Kasumi-1 (cell line): ENCODE measurements around the gene BARX1.
"Not testable (repeated sequence)": the region's sequence is repeated elsewhere in the genome, so short reads cannot be mapped to it uniquely, and the experiment has no call there.

Source experiments
- DNase-seq, 2 experiments: peaks; one replicate each; lab custom pipeline; 2025; lab: John Stamatoyannopoulos, UW

The BARX1 gene

DNA sequence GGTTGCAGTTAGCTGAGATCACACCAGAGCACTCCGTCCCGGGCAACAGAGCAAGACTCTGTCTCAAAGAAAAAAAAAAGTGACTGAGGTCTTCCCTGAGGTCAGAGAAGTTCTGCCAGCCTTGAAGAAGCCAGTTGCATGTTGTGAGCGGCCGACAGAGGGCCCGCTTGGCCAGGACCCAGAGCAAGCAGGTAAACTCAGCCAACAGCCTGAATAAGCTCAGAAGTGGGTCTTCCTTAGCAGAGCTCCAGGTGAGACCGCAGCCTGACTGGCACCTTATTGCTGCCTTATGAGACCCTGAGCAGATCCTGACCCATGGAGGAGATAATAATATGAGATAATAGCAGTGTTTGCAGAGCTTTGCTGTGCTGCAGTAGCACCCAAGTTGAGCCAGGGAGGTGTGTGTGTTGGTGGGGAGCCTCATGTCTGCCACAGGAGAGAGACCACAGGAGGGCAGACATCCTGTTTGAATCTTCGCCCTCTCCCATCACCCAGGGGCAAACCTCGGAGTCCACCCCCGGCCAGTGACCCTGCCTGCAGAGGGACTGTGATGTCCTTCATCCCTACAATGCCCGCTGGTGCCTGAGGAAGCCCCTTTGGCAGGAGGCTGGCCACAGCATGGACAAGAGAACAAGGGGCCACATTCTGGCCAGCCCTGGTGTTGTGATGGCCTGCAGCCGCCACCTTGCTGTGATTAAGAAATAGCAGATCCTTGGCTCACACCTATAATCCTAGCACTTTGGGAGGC, 10.8 kb upstream of the BARX1 start:
- DNase-seq, result no peak

- DNase-seq, result no peak
Measured at GRCh38 chr9:93964685-93965084, 9.5 kb upstream of the BARX1 start.

GRCh38 chr9:93963969-93964368, 8.8 kb upstream of the BARX1 start:
- no peak for DNase-seq

- not testable (repeated sequence) for DNase-seq
Measured at GRCh38 chr9:93963489-93963888, 8.3 kb upstream of the BARX1 start.

DNA sequence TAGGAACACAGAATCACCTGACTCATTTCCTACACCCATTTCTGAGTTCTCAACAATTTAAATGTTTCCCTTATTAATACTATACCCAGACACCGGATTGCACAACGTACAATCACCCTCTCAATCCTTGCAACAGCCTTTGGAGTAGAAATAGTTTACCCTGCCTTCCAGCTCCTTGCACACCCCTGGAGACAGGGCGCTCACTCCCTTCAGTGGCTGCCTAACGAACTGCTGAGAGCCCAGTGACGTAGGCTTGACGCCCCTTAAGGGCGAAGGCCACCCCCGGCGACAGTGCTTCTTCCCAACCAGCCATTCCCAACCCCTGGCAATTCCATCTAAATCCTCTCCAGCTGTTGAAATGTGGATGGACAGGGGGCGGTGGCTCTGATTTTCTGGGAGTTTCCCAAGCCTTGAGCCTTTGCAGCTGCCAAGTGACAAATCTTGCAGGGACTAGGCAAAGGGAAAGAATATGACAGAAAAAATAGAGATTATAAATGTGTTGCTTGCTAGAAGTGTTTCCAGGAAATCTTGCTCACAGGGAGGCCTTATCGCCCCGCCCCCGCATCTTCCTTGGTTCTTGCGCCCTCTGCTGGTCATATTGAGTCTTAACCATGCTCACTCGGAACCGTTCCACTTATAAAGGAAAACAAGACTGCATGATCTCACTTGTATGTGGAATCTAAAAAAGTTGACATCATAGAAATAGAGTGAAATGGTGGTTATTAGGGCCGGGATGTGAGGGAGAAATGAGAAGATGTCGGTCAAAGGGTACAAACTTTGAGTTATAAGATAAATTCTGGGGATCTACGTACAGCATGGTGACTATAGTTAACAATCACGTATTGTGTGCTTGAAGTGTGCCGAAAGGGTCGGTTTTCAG, 7.6 kb upstream of the BARX1 start:
- DNase-seq, result peak; percentile 91 to 94

- no peak for DNase-seq
Measured at GRCh38 chr9:93962017-93962416, 6.9 kb upstream of the BARX1 start.

DNA sequence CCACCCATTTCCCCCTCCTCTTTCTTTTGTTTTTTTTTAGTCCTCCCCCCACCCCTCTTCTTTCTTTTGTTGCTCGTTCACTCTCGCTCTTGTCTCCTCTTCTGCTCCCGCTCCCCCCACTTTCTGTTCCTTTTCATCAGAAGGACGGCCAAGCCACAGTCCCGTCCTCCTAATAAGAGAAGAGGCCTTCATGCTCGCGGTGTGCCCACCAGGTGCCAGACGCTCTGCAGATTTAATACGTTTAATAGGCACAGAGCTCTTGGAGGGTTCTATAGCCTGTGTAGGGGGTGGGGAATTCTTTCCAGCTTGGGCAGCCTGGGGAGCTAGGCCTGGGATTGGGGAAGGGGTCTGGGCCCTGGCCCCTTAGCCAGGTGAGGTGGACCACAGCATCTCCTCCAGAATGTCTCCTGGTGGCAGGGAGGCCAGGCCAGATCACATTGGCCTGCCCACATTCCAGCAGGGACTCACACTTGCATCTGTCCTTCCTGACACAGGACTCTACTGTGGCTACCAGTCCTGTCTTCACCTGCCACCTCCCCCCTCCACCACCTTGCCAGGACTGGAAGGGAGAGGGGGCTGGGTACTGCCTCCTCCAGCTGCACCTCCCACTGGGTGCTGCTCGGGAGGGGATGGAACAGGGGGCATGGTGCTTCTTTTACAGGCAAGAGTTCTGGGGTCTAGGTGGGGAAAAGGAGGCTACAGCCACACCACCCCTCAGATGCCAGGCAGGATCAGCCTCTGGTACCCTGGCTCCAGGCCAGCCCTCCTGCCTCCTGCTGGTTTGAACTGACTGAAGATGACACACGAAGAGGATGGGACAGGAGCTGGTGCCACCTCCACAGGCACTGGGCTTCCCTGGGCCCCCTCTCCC, 6.1 kb upstream of the BARX1 start:
- no peak for DNase-seq

DNA sequence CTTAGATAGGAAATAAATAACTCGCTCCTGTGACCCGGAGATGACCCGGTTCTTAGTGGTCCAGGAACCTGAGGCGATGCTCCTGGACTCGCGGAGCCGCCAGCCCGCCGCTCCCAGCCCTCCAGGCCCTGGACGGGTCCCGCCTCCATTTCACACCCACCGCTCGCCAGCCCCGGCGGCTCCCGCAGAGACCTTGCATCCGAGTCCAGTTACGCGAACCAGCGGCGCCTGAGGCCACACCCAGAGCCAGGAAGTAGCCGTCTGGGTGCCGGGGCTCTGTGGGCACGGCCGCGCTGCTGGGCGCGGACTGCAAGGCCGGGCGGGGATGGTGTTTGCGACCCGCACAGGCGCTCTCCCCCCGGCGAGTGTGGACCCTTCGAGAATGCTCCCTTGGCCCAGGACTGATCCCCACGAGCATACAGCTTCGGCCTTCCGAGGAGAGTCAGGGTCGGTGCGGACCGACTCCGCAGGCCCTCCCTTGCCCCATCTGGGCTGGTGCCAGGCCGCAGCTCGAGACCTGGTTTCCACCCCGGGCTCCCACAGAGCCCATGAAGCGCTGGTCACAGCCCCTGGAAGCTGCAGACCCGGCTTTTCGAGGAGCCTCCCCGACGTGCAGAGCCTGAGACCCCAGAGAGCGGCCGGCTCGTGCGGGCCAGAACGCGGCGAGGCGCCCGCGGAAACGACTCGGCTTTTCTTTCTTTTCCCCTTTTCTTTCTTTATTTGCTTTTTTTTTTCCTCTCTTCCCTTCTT, 5.2 kb upstream of the BARX1 start:
- DNase-seq, result no peak

GRCh38 chr9:93959739-93960154, 4.6 kb upstream of the BARX1 start:
- DNase-seq, result no peak

DNA sequence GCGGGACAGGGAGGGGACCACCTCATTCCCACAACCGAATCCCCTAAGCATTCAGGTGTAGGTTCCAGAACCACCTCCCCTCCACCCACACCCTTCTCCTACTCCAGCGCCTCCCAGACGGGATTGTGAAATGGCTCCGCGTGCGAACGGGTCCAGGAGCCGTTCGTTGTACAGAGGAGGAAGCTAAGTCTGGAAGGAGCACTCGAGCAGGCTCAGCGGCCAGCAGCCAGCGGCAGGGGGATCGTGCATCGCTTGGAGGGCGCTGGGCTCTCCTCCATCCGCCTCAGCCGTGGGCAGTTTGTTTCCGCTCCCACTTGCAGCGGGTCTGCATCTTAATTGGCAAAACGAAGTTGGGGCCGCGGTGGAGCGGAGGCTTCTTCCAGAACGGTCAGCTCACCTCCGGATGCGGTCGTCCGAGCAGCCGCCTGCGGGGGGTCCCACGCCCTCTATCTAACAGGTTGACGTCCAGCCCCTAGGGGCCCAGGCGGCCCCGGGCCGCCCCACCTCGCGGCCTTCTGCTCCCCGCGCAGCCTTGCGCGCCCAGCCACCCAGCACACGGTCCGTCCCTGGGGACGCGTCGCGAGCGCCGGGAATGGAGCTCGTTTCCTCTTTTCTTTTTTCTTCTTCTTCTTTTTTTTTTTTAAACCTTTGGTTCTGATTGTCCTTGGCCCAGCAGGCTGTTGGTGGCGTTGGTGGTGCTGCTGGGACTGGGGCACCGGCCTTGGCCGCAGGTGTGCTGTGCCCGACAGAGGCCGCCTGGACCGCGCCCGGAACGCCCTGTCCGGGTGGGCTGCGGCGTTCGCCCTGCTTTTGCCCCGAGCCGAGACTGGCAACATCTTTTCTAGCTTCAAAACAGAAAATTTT, 3.9 kb upstream of the BARX1 start:
- peak; percentile 49 to 55 for DNase-seq

- peak in 1 of 2 experiments; percentile 6 for DNase-seq
Measured at GRCh38 chr9:93958121-93958818, 3.1 kb upstream of the BARX1 start.

DNA sequence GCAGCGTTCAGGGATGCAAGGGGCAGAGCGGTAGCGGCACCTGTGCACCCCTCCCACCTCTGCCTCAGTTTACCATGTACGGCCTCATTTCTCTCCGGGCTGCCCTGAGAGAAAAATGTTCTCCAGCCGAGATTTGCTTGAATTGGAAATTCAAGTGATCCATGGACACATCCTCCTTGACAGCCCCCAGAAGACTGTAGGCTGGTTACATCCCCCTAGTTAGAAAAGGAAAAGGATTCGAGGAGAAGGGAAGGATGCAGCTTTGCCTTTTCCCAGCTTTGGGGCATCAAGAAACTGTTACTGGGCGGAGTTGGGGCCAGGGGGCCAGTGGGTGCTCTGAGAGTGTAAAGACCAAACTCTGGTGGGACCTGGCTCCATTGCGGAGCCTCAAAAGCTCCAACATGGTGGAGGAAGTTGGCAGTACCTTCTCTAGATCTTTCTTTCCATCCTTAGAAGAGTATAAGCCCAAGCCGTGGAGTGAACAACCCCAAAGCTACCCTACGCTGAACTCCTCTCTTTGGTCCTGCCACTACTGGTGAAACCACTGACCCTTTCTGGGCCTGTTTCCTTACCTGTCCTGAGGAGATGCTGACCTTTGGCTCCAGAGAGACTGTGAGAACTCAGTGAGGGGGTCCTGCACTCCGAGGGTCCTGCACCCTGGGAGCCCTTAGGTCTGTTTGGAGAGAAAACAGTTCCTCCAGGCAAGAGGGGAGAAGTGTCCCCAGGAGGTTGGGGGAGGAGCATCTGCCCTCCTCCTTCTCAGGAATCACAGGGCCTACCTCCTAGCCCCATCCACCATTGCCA, 1.0 kb upstream of the BARX1 start:
- no peak for DNase-seq

GRCh38 chr9:93954434-93955061, 607 bp downstream of the BARX1 start:
- DNase-seq, result no peak

GRCh38 chr9:93953496-93954433, 1.4 kb downstream of the BARX1 start:
- DNase-seq, result no peak

DNA sequence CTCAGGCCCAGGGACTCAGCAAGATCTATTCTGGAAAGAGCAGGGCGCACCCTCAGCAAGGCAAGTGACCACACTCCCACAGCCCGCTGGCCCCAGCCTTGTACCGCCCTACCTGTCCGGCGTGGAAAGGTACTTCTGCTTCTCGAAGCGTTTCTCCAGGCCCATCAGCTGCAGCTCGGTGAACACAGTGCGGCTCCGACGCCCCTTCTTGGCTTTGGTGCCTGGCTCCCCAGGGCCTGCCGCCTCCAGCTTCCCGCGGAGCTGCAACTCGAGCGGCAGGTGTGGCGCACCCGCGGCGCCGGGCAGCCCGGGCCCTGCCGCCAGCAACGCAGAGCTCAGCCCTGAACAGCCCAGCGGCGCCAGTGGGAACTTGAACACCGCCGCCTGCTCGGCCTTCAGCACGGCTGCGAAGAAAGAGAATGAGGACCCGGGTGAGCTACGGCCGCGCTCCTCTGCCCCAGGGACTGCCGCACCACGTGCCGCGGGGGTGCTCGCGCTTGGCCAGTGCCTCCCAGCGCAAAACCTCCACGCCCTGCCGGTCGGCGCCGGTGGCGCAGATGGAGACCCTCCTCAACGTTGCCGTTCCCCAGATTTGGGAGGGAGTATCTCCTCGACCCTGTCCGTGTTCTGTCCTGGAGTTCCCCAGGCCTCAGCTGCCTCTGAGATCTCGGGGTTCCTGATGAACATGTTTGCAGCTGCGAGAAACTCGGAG, 2.2 kb downstream of the BARX1 start:
- DNase-seq, result peak in 1 of 2 experiments; percentile 17

DNA sequence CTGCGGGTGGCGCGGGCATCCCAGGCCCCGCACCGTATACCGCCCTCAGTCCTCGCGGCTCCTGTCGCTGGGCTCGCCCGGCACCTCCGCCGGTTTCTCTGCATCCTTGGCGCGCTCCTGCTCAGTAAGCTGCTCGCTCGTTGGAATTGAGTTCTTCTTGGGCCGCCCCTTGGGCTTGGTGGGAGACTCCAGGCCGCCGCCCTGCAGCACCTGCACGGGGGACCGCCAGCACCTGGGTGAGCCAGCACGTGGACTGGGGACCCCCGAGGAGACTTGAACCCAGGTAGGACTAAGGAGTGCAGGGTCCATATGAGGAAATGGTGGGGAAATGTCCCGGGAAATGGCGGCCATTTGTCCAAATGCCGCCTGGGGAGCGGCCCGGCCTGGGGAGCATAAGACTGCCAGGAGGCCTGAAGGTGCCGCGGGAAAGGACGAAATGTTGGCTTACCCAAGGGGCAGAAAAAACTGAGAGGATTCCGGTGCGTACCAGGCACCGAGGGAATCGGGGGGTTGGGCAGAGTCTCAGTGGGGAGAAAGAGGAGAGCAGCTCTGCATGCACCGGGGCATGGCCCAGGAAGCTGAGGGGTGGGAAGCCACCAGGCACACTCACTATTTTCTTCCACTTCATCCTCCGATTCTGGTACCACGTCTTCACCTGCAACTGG, 2.9 kb downstream of the BARX1 start:
- DNase-seq, result no peak
